Stromal cell of bone marrow (primary cell): Measurements from ENCODE around the gene ARHGAP35.

Source experiments
- DNase-seq: peaks from one replicate; pipeline ENCODE4 v3.0.0-alpha.2; 2012; ENCODE audit warnings: low read depth

The ARHGAP35 gene

DNA sequence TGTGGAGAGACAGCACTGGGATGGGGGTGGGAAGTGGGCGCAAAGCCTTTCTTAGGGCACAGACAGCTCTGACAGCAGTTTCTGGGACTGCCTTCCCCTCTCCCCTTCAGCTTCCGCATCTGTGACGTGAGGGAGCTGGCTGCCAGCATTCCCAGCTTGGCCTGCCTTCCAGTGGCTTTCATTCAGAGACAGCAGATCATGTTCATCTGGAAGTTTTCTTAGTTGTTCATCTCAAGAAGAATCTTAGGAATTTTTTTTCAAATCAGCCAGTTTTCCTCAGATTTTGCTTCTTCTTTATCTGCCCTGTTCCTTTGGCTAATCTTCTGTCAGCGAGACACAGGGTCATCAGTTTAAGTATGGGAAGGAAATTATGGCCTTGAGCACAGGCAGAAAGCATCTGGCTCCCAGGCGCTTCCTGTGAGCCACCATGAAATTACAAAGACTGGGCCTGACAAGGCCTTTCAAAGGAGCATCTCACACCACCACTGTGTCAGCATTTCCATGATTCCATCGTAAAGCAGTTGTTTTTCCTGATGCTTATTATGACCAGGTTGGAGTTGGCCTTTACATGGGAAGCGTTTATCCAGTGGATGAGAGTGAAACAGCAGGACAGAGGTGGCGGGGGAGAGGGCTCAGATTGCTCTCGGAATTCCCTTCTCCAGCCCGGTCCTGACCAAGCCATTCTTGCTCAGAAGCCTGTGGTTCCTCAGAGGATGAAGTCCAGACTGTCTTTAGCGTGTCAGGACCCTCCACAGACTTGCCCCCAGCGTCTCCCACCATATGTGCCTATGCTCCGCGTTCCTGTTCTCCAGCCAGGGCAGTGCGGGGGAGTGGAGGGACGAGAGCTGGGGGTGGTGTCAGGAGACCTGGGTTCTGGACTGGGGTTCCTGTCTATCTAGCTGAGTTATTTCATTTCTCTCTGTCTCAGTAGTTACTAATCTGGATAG lies 43.6 kb downstream of the ARHGAP35 start:
- DNase-seq = no peak

- DNase-seq = no peak
Measured at GRCh38 chr19:46906221-46906620, 45.4 kb downstream of the ARHGAP35 start.

GRCh38 chr19:46907880-46908279 lies 47.1 kb downstream of the ARHGAP35 start:
- no peak for DNase-seq

GRCh38 chr19:46909356-46909755 lies 48.6 kb downstream of the ARHGAP35 start:
- DNase-seq = no peak
